Fibroblast of mammary gland (primary cell): Measurements from ENCODE around the gene LRPPRC.

ENCODE experiments used
- DNase-seq: peaks from one replicate; pipeline ENCODE4 v3.0.0-alpha.2; 2010; ENCODE audit warnings: low read depth
- H3K4me3 ChIP-seq: 2 replicates; pipeline ENCODE4 v1.5.1; 2011; ENCODE audit warnings: low read depth, mild to moderate bottlenecking, low read length, moderate library complexity; ENCODE audit not compliant: control insufficient read depth
- CTCF ChIP-seq: conservative IDR thresholded peaks from 2 replicates; pipeline ENCODE4 v1.5.1; 2011; ENCODE audit warnings: low read depth, low read length, inconsistent platforms; ENCODE audit not compliant: control insufficient read depth, insufficient read depth

Gene LRPPRC

GRCh38 chr2:43995733-43996533, at the start of gene LRPPRC:
Gene LRPPRC, minus strand, starts transcription at chr2:43995989. Its CDS starts 42 bp downstream, at chr2:43995947.
- no peak for TF ChIP-seq CTCF
- H3K4me3 ChIP-seq, result peak within 1 kb of the TSS; percentile 98
- DNase-seq, result peak; percentile 97

DNA sequence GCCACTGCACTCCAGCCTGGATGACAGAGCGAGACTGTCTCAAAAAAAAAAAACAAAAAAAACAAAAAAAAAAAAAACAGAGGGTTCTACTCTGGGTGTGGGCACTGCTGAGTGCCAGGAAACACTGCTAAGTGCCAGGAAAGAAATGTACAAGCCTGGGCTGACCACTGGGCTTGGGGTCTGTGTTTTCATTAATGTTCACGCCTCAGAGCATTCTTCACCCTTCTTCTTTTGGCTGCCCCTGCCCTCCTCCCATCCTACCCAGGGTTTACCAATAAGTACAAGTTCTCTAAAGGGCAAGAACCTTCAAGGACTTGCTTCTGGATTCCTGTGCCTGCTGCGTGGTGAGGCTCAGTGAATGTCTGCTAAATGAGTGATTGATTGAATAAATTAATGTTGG, 49.3 kb upstream of the LRPPRC start:
- H3K4me3 ChIP-seq, result no peak overlapping the region
- TF ChIP-seq CTCF, result no peak
- no peak for DNase-seq

- TF ChIP-seq CTCF, result peak; percentile 92
- H3K4me3 ChIP-seq, result no peak overlapping the region
- peak; percentile 73 for DNase-seq
Observed at GRCh38 chr2:44044281-44044720, 48.5 kb upstream of the LRPPRC start.

DNA sequence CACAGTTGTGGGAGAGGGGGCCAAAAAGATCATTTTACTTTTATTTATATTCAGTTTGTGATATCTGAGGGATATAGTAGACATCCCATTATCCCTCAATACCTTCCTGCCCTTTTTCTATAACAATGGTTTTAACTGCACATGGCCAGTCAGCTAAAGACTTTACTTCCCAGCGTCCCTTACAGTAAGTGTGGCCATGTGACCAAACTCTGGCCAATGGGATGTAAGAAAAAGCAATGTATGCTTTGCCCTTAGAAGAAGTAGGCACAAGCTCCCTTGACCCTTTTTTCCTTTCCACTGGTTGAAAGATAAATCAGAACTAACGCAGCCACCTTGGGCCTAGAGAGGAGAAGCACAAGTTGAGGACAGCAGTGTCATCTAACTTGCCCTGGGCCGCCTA, 44.6 kb upstream of the LRPPRC start:
- TF ChIP-seq CTCF, result no peak

DNA sequence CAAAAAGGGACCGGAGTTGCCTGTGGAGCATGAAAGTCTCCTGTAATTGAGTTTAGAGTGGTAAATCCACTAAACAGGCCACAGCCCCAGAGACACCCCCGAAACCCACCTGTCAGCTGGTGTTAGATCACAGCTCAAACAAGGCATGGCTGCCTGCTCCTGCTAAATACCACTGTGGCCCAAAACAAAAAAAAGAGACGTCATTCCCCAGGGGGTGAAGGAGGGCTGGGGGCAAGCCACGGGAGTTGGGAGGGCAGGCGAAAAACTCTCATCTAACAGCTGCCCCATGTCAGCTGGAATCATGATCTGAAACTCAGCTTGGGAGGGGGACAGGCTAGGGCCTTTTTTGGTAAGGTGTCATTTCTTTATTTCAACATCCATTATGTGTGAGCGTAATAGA, 42.5 kb upstream of the LRPPRC start:
- no peak for DNase-seq
- TF ChIP-seq CTCF, result no peak
- H3K4me3 ChIP-seq, result no peak overlapping the region

More for the DNA sequence above, 44.6 kb upstream of the LRPPRC start:
- H3K4me3 ChIP-seq, result no peak overlapping the region
- no peak for DNase-seq

DNA sequence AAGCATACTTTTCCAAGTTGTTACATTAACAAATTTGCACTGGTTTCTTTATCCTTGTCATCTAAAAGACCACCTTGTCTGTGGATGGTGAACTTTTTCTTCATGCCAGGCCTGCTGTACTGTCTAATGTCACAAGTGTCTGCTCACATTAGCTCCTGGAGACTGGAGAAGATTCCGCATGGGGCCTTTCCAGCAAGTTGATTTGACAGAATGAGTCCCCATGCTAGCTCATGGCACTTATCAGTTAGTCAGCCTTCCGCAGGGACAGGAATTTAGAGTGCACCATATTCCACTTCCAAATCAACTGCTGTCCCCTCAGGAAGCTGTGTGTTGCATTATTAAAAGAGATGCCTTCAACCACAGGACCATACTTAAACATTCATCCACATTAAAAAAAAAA, 41.4 kb upstream of the LRPPRC start:
- no peak for DNase-seq
- no peak overlapping the region for H3K4me3 ChIP-seq
- no peak for TF ChIP-seq CTCF
